Neuronal stem cell (in vitro differentiated cells): ENCODE data around the gene ARID4B.
A peak's percentile ranks its signal among the peaks of the same experiment; 100 is the strongest.

Experiments
- DNase-seq: peaks from one replicate; pipeline ENCODE4 v3.0.0-alpha.2; 2013; ENCODE audit warnings: low spot score
- H2AFZ ChIP-seq: one replicate; pipeline ENCODE4 v1.6.1; 2013; ENCODE audit warnings: mild to moderate bottlenecking, low read length, inconsistent platforms
- H2AK5ac ChIP-seq: 2 replicates; pipeline ENCODE4 v1.6.1; 2013; ENCODE audit warnings: low read depth, mild to moderate bottlenecking, inconsistent platforms, low read length, moderate library complexity, mixed read lengths
- H2BK120ac ChIP-seq: 2 replicates; pipeline ENCODE4 v1.6.1; 2013; ENCODE audit warnings: low read depth, mild to moderate bottlenecking, inconsistent platforms, low read length, moderate library complexity, mixed read lengths
- H2BK12ac ChIP-seq: one replicate; pipeline ENCODE4 v1.6.1; 2013; ENCODE audit warnings: low read length, inconsistent platforms
- H2BK15ac ChIP-seq: 2 replicates; pipeline ENCODE4 v1.6.1; 2013; ENCODE audit warnings: mild to moderate bottlenecking, low read length, inconsistent platforms, mixed read lengths
- H2BK5ac ChIP-seq: one replicate; pipeline ENCODE4 v1.6.1; 2013; ENCODE audit warnings: inconsistent platforms, mild to moderate bottlenecking, low read length, moderate library complexity
- H3K14ac ChIP-seq: one replicate; pipeline ENCODE4 v1.6.1; 2013; ENCODE audit warnings: low read length, inconsistent platforms
- H3K18ac ChIP-seq: 2 replicates; pipeline ENCODE4 v1.6.1; 2013; ENCODE audit warnings: low read length, inconsistent platforms
- H3K23ac ChIP-seq: 2 replicates; pipeline ENCODE4 v1.6.1; 2013; ENCODE audit warnings: low read depth, mild to moderate bottlenecking, mixed read lengths, low read length, inconsistent platforms; ENCODE audit not compliant: poor library complexity
- H3K27ac ChIP-seq: replicated peaks from 3 replicates; pipeline ENCODE4 v1.5.1; 2013; ENCODE audit warnings: low read length, inconsistent platforms
- H3K27me3 ChIP-seq, 3 experiments: 2 replicates each; pipeline ENCODE4 v1.6.1; 2013; ENCODE audit warnings: low read length in 3 of 3, mild to moderate bottlenecking in 2 of 3, inconsistent platforms in 1 of 3, low read depth in 1 of 3, mixed read lengths in 1 of 3, moderate library complexity in 1 of 3; ENCODE audit not compliant: control insufficient read depth in 3 of 3, insufficient read depth in 3 of 3
- H3K36me3 ChIP-seq, 2 donors: replicated peaks in 1 of 2; 2 replicates each; pipeline ENCODE4 v1.6.1; 2013; ENCODE audit warnings: low read length in 2 of 2; ENCODE audit not compliant: control insufficient read depth in 2 of 2, insufficient read depth in 2 of 2
- H3K4ac ChIP-seq: 2 replicates; pipeline ENCODE4 v1.6.1; 2013; ENCODE audit warnings: inconsistent platforms, mild to moderate bottlenecking, low read length, moderate library complexity
- H3K4me1 ChIP-seq, 2 donors: 1 replicate in 1 of 2; 2 replicates in 1 of 2; pipeline ENCODE4 v1.6.1; 2013; ENCODE audit warnings: low read length in 2 of 2, low read depth in 1 of 2; ENCODE audit not compliant: control insufficient read depth in 2 of 2, insufficient read depth in 1 of 2
- H3K4me2 ChIP-seq: one replicate; pipeline ENCODE4 v1.6.1; 2013; ENCODE audit warnings: mild to moderate bottlenecking, low read length, inconsistent platforms; ENCODE audit not compliant: insufficient read depth, poor library complexity, severe bottlenecking
- H3K4me3 ChIP-seq, 2 donors: 2 replicates each; pipeline ENCODE4 v1.5.1; 2013; ENCODE audit warnings: low read length in 2 of 2, mild to moderate bottlenecking in 2 of 2, inconsistent platforms in 1 of 2, moderate library complexity in 1 of 2
- H3K79me1 ChIP-seq: one replicate; pipeline ENCODE4 v1.6.1; 2013; ENCODE audit warnings: low read depth, mild to moderate bottlenecking, inconsistent platforms, low read length, moderate library complexity
- H3K9ac ChIP-seq: one replicate; pipeline ENCODE4 v1.6.1; 2013; ENCODE audit warnings: mild to moderate bottlenecking, low read depth, low read length, inconsistent platforms; ENCODE audit not compliant: poor library complexity
- H3K9me3 ChIP-seq, 2 donors: replicated peaks in 1 of 2; 2 replicates each; pipeline versions ENCODE3 to v1.6.1; 2013; ENCODE audit warnings: low read length in 2 of 2, mild to moderate bottlenecking in 2 of 2, inconsistent platforms in 1 of 2, low read depth in 1 of 2, mixed read lengths in 1 of 2, moderate library complexity in 1 of 2; ENCODE audit not compliant: control insufficient read depth in 2 of 2, insufficient read depth in 1 of 2
- H4K8ac ChIP-seq: one replicate; pipeline ENCODE4 v1.6.1; 2013; ENCODE audit warnings: low read depth, mild to moderate bottlenecking, inconsistent platforms, low read length, moderate library complexity
- H4K91ac ChIP-seq: one replicate; pipeline ENCODE4 v1.6.1; 2013; ENCODE audit warnings: low read length, low read depth, mild to moderate bottlenecking, inconsistent platforms; ENCODE audit not compliant: poor library complexity
- WGBS, 2 donors: extraction: QIAGEN DNeasy Blood & Tissue Kit; methylation state at CpG; one replicate each; pipeline ENCODE4 v1.1.7; 2013; ENCODE audit warnings: missing lambda C conversion rate in 2 of 2, mixed read lengths in 1 of 2; ENCODE audit not compliant: insufficient read length in 2 of 2, insufficient replicate concordance in 1 of 2; ENCODE audit errors: extremely low coverage in 2 of 2; 5-methylcytosine and 5-hydroxymethylcytosine counted together

ARID4B gene

DNA sequence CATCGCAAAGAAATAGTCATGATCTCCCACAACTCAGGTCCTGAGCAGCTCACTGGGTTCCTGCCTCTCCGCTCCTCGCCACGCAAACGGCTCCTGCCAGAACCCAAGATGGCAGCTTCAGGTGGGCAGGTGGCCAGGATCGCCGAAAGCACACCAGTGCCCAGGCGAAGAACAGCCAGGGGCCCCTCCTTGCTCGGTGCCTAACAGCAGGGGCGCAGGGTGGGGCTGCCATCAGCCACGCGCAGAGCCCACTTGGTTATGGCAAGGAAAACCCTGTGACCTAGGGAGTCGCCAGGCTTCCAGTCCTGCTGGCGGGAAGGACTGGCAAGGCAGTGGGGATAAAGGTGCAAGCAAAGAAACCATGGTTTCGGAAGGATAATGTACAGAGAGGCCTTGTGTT, 47.5 kb downstream of the ARID4B start:
- Histone ChIP-seq H3K9me3 (peaks cover 0 to 3% of the 10 kb centered on the region in 2 donors), H3K4me2 (no peak overlapping the region), H3K23ac (no peak overlapping the region), H3K27ac (no peak overlapping the region), H2BK12ac (no peak overlapping the region), H4K91ac (no peak overlapping the region), H3K14ac (no peak overlapping the region), H3K27me3 (no peaks in the 10 kb centered on the region), H3K36me3 (peaks cover 0 to 2% of the 10 kb centered on the region in 2 donors), H4K8ac (no peak overlapping the region), H3K4me3 (no peak overlapping the region), H3K9ac (peak overlapping the region; percentile 38), H3K4me1 (peaks cover 0 to 6% of the 10 kb centered on the region in 2 donors), H3K4ac (no peak overlapping the region), H2BK15ac (no peak overlapping the region), H2AFZ (no peak overlapping the region), H2BK120ac (no peak overlapping the region), H2AK5ac (no peak overlapping the region), H3K18ac (no peak overlapping the region), H3K79me1 (peaks cover 9% of the 10 kb centered on the region), H2BK5ac (no peak overlapping the region)
- no peak for DNase-seq
- no CpG with 5 or more reads among the region's 15 CpGs for WGBS, 2 donors

DNA sequence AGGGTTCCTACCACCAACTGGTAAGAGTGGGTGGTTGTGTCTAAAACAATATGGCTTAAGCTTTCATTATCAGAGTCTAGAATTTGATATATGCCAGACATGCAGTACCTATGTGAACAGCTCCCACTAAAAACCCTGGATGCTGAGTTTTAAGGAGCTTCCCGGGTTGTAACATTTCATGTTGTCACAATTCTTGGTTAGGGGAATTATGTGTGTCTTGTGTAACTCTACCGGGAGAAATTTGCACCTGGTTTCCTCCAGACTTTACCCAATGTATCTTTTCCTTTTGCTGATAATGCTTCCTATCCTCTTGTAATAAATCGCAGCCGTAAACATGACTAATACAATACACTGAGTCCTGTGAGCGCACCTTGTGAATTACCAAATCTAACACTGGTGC, 48.3 kb downstream of the ARID4B start:
- Histone ChIP-seq H3K27me3 (no peaks in the 10 kb centered on the region), H3K4me1 (peaks cover 0 to 6% of the 10 kb centered on the region in 2 donors), H3K9me3 (no peaks in the 10 kb centered on the region), H2BK15ac (no peak overlapping the region), H2BK120ac (no peak overlapping the region), H3K36me3 (peaks cover 0 to 2% of the 10 kb centered on the region in 2 donors), H2BK5ac (no peak overlapping the region), H3K27ac (no peak overlapping the region), H3K18ac (no peak overlapping the region), H3K4me2 (no peak overlapping the region), H2AFZ (no peak overlapping the region), H3K4me3 (no peak overlapping the region), H3K9ac (no peak overlapping the region), H2BK12ac (no peak overlapping the region), H4K91ac (no peak overlapping the region), H3K23ac (no peak overlapping the region), H3K4ac (no peak overlapping the region), H3K79me1 (peaks cover 11% of the 10 kb centered on the region), H3K14ac (no peak overlapping the region), H4K8ac (no peak overlapping the region), H2AK5ac (no peak overlapping the region)
- DNase-seq = no peak
- no CpG with 5 or more reads among the region's 5 CpGs for WGBS, 2 donors

DNA sequence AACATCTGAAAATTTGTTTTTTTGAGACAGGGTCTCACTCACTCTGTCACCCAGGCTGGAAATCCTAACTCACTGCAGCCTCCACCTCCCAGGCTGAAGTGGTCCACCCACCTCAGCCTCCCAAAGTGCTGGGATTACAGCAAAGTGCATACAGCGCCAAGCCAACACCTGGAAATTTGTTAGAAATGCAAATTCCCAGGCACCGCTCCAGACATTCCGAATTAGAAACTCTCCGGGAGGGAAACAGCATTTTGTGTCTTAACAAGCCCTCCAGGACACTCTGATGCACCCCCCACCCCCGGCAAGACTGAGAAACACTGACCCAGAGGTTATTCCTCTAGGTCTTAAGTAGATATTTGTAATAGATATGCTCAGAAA, 49.1 kb downstream of the ARID4B start:
- Histone ChIP-seq H4K8ac (no peak overlapping the region), H2BK120ac (no peak overlapping the region), H3K79me1 (peaks cover 8% of the 10 kb centered on the region), H3K9me3 (no peaks in the 10 kb centered on the region), H3K4me1 (peaks cover 0 to 6% of the 10 kb centered on the region in 2 donors), H3K27me3 (no peaks in the 10 kb centered on the region), H2BK12ac (no peak overlapping the region), H3K23ac (no peak overlapping the region), H3K18ac (no peak overlapping the region), H3K27ac (no peak overlapping the region), H3K36me3 (peaks cover 0 to 2% of the 10 kb centered on the region in 2 donors), H2AFZ (no peak overlapping the region), H2BK15ac (no peak overlapping the region), H3K4ac (no peak overlapping the region), H2BK5ac (no peak overlapping the region), H3K9ac (no peak overlapping the region), H3K4me2 (no peak overlapping the region), H3K14ac (no peak overlapping the region), H3K4me3 (no peak overlapping the region), H4K91ac (no peak overlapping the region), H2AK5ac (no peak overlapping the region)
- WGBS, 2 donors = no CpG with 5 or more reads among the region's 5 CpGs
- no peak for DNase-seq

DNA sequence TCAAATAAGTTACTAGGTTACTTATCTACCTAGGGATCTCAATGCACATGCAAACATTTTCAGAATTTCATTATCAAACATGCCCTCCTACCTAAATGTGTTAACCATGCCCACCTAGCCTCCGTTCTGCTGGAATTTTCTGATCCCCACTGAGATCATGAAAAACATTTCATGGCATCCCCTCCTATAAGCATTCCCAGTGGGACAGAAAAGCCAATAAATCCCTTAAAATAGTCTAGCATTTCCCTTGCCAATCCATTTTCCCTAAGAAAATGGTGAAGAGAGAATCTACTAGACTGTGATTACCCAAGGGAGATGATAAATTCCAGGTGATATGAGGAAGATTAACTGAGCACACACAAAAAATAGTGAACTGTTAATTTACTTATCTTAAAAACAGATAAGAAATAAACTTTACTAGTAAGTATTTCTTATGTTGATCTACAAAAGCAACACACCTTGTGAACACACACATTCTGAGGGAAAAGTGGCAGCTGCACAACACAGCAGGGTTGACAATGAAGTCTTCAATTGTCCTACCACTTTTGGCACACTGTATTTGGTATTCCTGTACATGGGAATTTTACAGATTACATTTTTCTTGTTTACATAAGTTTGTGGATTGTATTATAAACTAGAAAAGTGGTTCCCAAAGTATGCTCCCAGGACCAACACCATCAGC, 49.6 kb downstream of the ARID4B start:
- DNase-seq = no peak
- Histone ChIP-seq H3K27me3 (no peaks in the 10 kb centered on the region), H2AFZ (no peak overlapping the region), H4K8ac (no peak overlapping the region), H2BK5ac (no peak overlapping the region), H3K23ac (no peak overlapping the region), H3K4me1 (peaks cover 0 to 6% of the 10 kb centered on the region in 2 donors), H2BK15ac (no peak overlapping the region), H3K9ac (no peak overlapping the region), H3K4me3 (no peak overlapping the region), H4K91ac (no peak overlapping the region), H3K36me3 (peaks cover 0 to 2% of the 10 kb centered on the region in 2 donors), H3K27ac (no peak overlapping the region), H3K4me2 (no peak overlapping the region), H3K79me1 (peaks cover 8% of the 10 kb centered on the region), H2BK120ac (no peak overlapping the region), H3K9me3 (no peaks in the 10 kb centered on the region), H2BK12ac (no peak overlapping the region), H3K14ac (no peak overlapping the region), H3K4ac (no peak overlapping the region), H3K18ac (no peak overlapping the region), H2AK5ac (no peak overlapping the region)
- no CpG with 5 or more reads among the region's 1 CpG for WGBS, 2 donors
